Endodermal cell (in vitro differentiated cells): Measurements from ENCODE around the gene FHOD1. TPM values are rescaled to one million over a fixed set of nuclear protein-coding genes. Genes with fewer than 3 reads are reported as not detected.

Experiments used
- DNase-seq: peaks from one replicate; pipeline ENCODE4 v3.0.0-alpha.2; 2017
- H3K27ac ChIP-seq: 2 replicates; pipeline ENCODE4 v1.5.1; 2013; ENCODE audit warnings: mild to moderate bottlenecking, low read depth, low read length, moderate library complexity
- H3K27me3 ChIP-seq: 2 replicates; pipeline ENCODE4 v1.6.1; 2013; ENCODE audit warnings: mild to moderate bottlenecking, low read length, moderate library complexity; ENCODE audit not compliant: insufficient read depth, control insufficient read depth, poor library complexity, severe bottlenecking
- H3K36me3 ChIP-seq: 2 replicates; pipeline ENCODE4 v1.7.0; 2013; ENCODE audit warnings: mild to moderate bottlenecking, low read length, moderate library complexity; ENCODE audit not compliant: control insufficient read depth, insufficient read depth
- H3K4me1 ChIP-seq: one replicate; pipeline ENCODE4 v1.7.0; 2013; ENCODE audit warnings: low read length; ENCODE audit not compliant: control insufficient read depth, insufficient read depth
- H3K4me3 ChIP-seq: 2 replicates; pipeline ENCODE4 v1.5.1; 2013; ENCODE audit warnings: mild to moderate bottlenecking, low read length, moderate library complexity
- H3K9ac ChIP-seq: 2 replicates; pipeline ENCODE4 v1.6.1; 2013; ENCODE audit warnings: mild to moderate bottlenecking, low read length, moderate library complexity; ENCODE audit not compliant: poor library complexity, severe bottlenecking; ENCODE audit errors: extremely low read depth
- H3K9me3 ChIP-seq: 2 replicates; pipeline ENCODE4 v1.6.1; 2013; ENCODE audit warnings: mild to moderate bottlenecking, low read length, moderate library complexity; ENCODE audit not compliant: control insufficient read depth
- H3K27ac Mint-ChIP-seq: 2 replicates; pipeline ENCODE4 v1.8.0; 2020; ENCODE audit warnings: mixed read lengths
- H3K27me3 Mint-ChIP-seq: 2 replicates; pipeline ENCODE4 v1.8.0; 2021; ENCODE audit warnings: mild to moderate bottlenecking, mixed read lengths; ENCODE audit not compliant: insufficient read depth
- H3K36me3 Mint-ChIP-seq: 2 replicates; pipeline ENCODE4 v1.8.0; 2020; ENCODE audit warnings: low read depth, mixed read lengths
- H3K4me1 Mint-ChIP-seq: 2 replicates; pipeline ENCODE4 v1.8.0; 2020; ENCODE audit warnings: mixed read lengths
- H3K4me3 Mint-ChIP-seq: 2 replicates; pipeline ENCODE4 v1.8.0; 2020; ENCODE audit warnings: mild to moderate bottlenecking, moderate library complexity, mixed read lengths
- H3K9me3 Mint-ChIP-seq: 2 replicates; pipeline ENCODE4 v1.8.0; 2020; ENCODE audit warnings: mild to moderate bottlenecking, mixed read lengths
- CTCF ChIP-seq: fragments of 200-600 bp; sonication (generic); conservative IDR thresholded peaks from 2 replicates; pipeline ENCODE4 v1.5.0; 2021; ENCODE audit warnings: antibody characterized with exemption, mild to moderate bottlenecking
- WGBS, 2 experiments: methylation state at CpG; one replicate each; pipeline versions ENCODE4 v1.1.5 to v1.1.7; 2013; ENCODE audit warnings: missing lambda C conversion rate in 2 of 2, mixed read lengths in 1 of 2; ENCODE audit not compliant: insufficient coverage in 1 of 2, insufficient read length in 1 of 2; 5-methylcytosine and 5-hydroxymethylcytosine counted together
- total RNA-seq, 2 donors: library from RNA; stranded (reverse); fragmentation: NEBNext Ultra II Directional in 1 of 2; extraction: Animal tissue kit (Norgen Biotek cat#: 25700) in 1 of 2; gene quantifications; 2 replicates in 1 of 2; 3 replicates in 1 of 2; pipeline ENCODE4 v1.2.1, GENCODE V29; 2021

Gene FHOD1
- total RNA-seq, 2 donors from 2014 or later, result 51.7 to 71.9 TPM

DNA sequence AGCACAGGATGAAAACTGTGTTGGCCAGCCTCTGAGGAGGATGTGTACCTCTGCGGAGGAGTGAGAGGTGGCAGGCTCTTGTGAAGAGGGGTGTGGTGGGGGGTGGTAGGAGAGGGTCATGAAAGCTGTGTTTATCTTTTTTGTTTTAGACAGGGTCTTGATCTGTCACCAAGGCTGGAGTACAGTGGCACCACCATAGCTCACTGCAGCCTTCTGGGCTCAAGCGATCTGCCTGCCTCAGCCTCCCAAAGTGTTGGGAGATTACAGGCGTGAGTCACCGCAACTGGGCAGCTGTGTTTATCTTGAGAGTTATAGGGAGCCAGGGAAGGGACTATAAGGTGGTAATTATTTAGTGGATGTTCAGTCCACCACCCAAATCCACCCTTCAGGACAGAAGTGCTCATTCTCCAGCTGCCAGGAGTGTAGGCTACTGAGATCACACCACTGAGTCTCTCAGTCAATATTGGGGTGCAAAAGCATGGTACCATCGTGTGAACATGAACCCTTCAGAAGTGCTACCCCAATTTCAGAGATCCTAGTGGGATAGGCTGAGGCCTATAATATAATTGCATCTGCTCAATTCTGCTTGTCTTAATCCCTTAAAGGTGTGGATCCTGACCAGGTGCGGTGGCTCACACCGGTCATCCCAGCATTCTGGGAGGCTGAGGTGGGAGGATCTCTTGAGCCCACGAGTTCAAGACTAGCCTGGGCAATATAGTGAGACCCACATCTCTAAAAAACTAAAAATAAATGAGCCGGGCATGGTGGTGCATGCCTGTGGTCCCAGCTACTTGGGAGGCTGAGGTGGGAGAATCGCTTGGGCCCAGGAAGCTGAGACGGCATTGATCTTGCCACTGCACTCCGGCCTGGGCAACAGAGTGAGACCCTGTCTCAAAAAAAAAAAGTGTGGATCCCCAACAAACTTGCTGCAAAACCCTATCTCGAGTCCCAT, 56.6 kb downstream of the FHOD1 start:
- WGBS, 2 experiments, result 93 to 95% methylated on average over 8 to 13 of the region's 13 CpGs
- Mint-ChIP-seq H3K9me3 (no peaks in the 10 kb centered on the region), H3K36me3 (peaks cover 27% of the 10 kb centered on the region), H3K4me3 (no peak overlapping the region), H3K27me3 (peaks cover 6% of the 10 kb centered on the region), H3K27ac (no peak overlapping the region), H3K4me1 (peaks cover 13% of the 10 kb centered on the region)
- Histone ChIP-seq H3K4me3 (no peak overlapping the region), H3K36me3 (peaks cover 27% of the 10 kb centered on the region), H3K27ac (no peak overlapping the region), H3K9ac (no peak overlapping the region), H3K4me1 (peaks cover 12% of the 10 kb centered on the region), H3K27me3 (peaks cover 4% of the 10 kb centered on the region), H3K9me3 (no peaks in the 10 kb centered on the region)
- no peak for TF ChIP-seq CTCF
- no peak for DNase-seq

- no peak within 1 kb of the TSS for H3K4me3 ChIP-seq
- no peaks in the 10 kb centered on the region for H3K9me3 ChIP-seq
- no peak within 1 kb of the TSS for H3K9ac ChIP-seq
- no peak for TF ChIP-seq CTCF
- H3K27ac ChIP-seq, result no peak within 1 kb of the TSS
- no peak for DNase-seq
- Mint-ChIP-seq H3K4me1 (peaks cover 18% of the 10 kb centered on the region), H3K27me3 (peaks cover 13% of the 10 kb centered on the region), H3K36me3 (peaks cover 20% of the 10 kb centered on the region), H3K4me3 (no peak within 1 kb of the TSS), H3K9me3 (no peaks in the 10 kb centered on the region), H3K27ac (no peak within 1 kb of the TSS)
- peaks cover 11% of the 10 kb centered on the region for H3K27me3 ChIP-seq
- peaks cover 12% of the 10 kb centered on the region for H3K4me1 ChIP-seq
- peaks cover 20% of the 10 kb centered on the region for H3K36me3 ChIP-seq
- 65 to 77% methylated on average over 3 to 6 of the region's 6 CpGs for WGBS, 2 experiments
Measured at GRCh38 chr16:67190041-67190440, 57.2 kb downstream of the FHOD1 start, which contains the start of gene EXOC3L1. Gene EXOC3L1, minus strand, starts transcription at chr16:67190136. Its CDS starts 460 bp downstream, at chr16:67189676.

DNA sequence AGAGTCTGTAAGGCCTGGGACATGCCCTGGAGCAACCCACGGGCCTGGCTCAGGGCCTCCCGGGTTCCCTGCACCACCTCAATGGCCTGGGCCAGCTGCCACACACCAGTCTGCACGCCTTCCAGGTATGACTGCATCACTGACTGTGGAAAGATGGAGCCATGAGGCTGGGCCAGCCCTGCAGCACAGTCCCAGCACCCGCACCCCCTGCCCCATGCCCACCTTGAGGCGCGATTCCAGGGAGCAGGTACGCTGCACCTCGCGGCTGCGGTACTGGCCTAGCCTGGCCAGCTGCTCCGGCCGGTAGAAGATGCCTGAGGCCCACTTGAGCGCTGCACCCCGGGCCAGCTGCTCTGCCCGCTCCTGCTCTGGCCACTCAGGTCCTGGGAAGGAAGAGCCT, 58.5 kb downstream of the FHOD1 start:
- H3K9me3 Mint-ChIP-seq, result no peaks in the 10 kb centered on the region
- Histone ChIP-seq H3K9me3 (no peaks in the 10 kb centered on the region), H3K4me3 (no peak overlapping the region), H3K4me1 (peaks cover 12% of the 10 kb centered on the region), H3K27me3 (peaks cover 21% of the 10 kb centered on the region), H3K27ac (no peak overlapping the region), H3K9ac (no peak overlapping the region), H3K36me3 (peaks cover 8% of the 10 kb centered on the region)
- H3K36me3 Mint-ChIP-seq, result peaks cover 9% of the 10 kb centered on the region
- peaks cover 20% of the 10 kb centered on the region for H3K4me1 Mint-ChIP-seq
- H3K4me3 Mint-ChIP-seq, result no peak overlapping the region
- peaks cover 23% of the 10 kb centered on the region for H3K27me3 Mint-ChIP-seq
- H3K27ac Mint-ChIP-seq, result no peak overlapping the region
- no peak for TF ChIP-seq CTCF
- 88 to 91% methylated on average over 5 to 15 of the region's 15 CpGs for WGBS, 2 experiments
- no peak for DNase-seq
